ENCODE measurements around the gene MAP3K6.

- TF ChIP-seq CTCF (IDR thresholded peaks at IDR 0.05; ENCODE audit: low read length), result no peak
- no peak for TF ChIP-seq EZH2 (optimal IDR thresholded peaks at IDR 0.05; ENCODE audit: low read depth, low read length)
- no peak for TF ChIP-seq EZH2phosphoT487 (IDR thresholded peaks at IDR 0.05; ENCODE audit: low read length)
Observed at GRCh38 chr1:27341525-27342252, 25.1 kb downstream of the MAP3K6 start, which contains the start of gene SYTL1.

Data from MM.1S (cell line).